Transverse colon (tissue), 4 donors: ENCODE results near the gene EP400. TPM values are rescaled to one million over a fixed set of nuclear protein-coding genes. Genes with fewer than 3 reads are reported as not detected.

Experiments
- DNase-seq: peaks from one replicate; pipeline ENCODE4 v3.0.0-alpha.2; 2019
- H3K27ac ChIP-seq, 4 donors: fragments of 200-600 bp; sonication (generic); 2 replicates each; pipeline ENCODE4 v1.5.1; 2016 to 2018; ENCODE audit warnings: inconsistent platforms in 4 of 4
- H3K27me3 ChIP-seq: fragments of 200-600 bp; sonication (generic); 2 replicates; pipeline ENCODE4 v1.5.1; 2017; ENCODE audit warnings: inconsistent platforms
- H3K36me3 ChIP-seq, 4 donors: fragments of 200-600 bp; sonication (generic); 2 replicates each; pipeline ENCODE4 v1.5.1; 2017 to 2019; ENCODE audit warnings: inconsistent platforms in 4 of 4
- H3K4me1 ChIP-seq, 4 donors: fragments of 200-600 bp; sonication (generic); 2 replicates each; pipeline ENCODE4 v1.5.1; 2017 to 2020; ENCODE audit warnings: inconsistent platforms in 4 of 4
- H3K4me3 ChIP-seq, 4 donors: fragments of 200-600 bp; sonication (generic); 1 replicate in 1 of 4; 2 replicates in 3 of 4; pipeline versions ENCODE4 v1.5.1 to v1.6.1; 2017 to 2019; ENCODE audit warnings: inconsistent platforms in 4 of 4
- H3K9me3 ChIP-seq, 2 donors: fragments of 200-600 bp; sonication (generic); 2 replicates each; pipeline ENCODE4 v1.5.1; 2017 to 2019; ENCODE audit warnings: inconsistent platforms in 2 of 2
- EP300 ChIP-seq: sonication (generic); formaldehyde crosslinking; IDR thresholded peaks from one replicate; pipeline ENCODE4 v1.6.1; 2017; ENCODE audit warnings: antibody characterized with exemption, low read depth
- POLR2A ChIP-seq: fragments of 450-650 bp; IDR thresholded peaks from one replicate; pipeline ENCODE4 v1.6.1; 2016; ENCODE audit warnings: antibody characterized with exemption, mild to moderate bottlenecking, moderate library complexity
- POLR2AphosphoS5 ChIP-seq, 3 donors: sonication (generic); formaldehyde crosslinking; IDR thresholded peaks; one replicate each; pipeline ENCODE4 v1.6.1; 2016; ENCODE audit warnings: antibody characterized with exemption in 3 of 3
- WGBS, 2 donors: methylation state at CpG; one replicate each; pipeline ENCODE4 v1.1.5; 2018; ENCODE audit warnings: low coverage in 1 of 2; 5-methylcytosine and 5-hydroxymethylcytosine counted together
- in situ Hi-C, 4 donors: fragments of 200-750 bp; cut with MboI; loops; one replicate each; pipeline versions ENCODE4 v1.15.0 to v1.15.1; 2017; ENCODE audit warnings: low sequenced_read_pairs in 3 of 4, low pct_ligation_motif_present in 1 of 4, low pct_unique_long_range_greater_than_20kb in 1 of 4
- intact Hi-C: fragments of 100-400 bp; cut with DNase I; formaldehyde crosslinking; loops from one replicate; pipeline ENCODE4 v1.15.1; 2023; ENCODE audit warnings: low total_unique reads
- total RNA-seq, 4 donors: library from RNA; depleted of rRNA; stranded (reverse); fragments of >200 nt; gene quantifications; one replicate each; pipeline ENCODE4 v1.1.0, GENCODE V29; 2016
- TF ChIP-seq, protein P1 (sequence below), 5 experiments: fragments of 200-600 bp in 3 of 5; fragments of 450-650 bp in 2 of 5; sonication (generic) in 3 of 5; IDR thresholded peaks; 1 replicate in 2 of 5; 2 replicates in 3 of 5; pipeline ENCODE4 v1.5.1; 2016 to 2017; ENCODE audit warnings: antibody characterized with exemption in 5 of 5, inconsistent platforms in 3 of 5, mild to moderate bottlenecking in 2 of 5, moderate library complexity in 1 of 5

The EP400 gene
- total RNA-seq, 4 donors from 2014 or later: 25.4 to 67.3 (median 37.5) TPM

DNA sequence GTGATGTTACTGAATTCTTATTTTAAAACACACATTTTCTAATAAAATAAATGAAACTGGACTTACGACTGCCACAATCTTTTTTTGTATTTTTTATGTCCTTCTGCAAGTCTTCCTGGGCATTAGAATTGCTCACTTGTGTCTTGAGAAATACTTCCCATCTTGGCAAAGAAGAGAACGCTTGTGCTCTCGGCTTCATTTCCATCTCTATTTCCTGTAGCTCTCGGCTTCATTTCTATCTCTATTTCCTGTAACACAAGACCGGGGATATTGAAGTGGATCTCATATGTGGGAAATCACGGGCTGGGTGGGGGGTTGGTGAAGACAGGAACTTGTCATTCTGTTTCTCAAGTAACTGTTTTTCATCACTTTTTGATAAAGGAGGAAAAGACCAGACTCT is 77.9 kb downstream of the EP400 start:
- Histone ChIP-seq H3K4me3 (no peak overlapping the region), H3K36me3 (peaks cover 0 to 82% (median 29%) of the 10 kb centered on the region in 4 donors), H3K27me3 (no peaks in the 10 kb centered on the region), H3K4me1 (no peaks in the 10 kb centered on the region), H3K27ac (no peak overlapping the region), H3K9me3 (no peaks in the 10 kb centered on the region)
- DNase-seq: no peak
- intact Hi-C loops: no loop called here
- TF ChIP-seq, protein P1, sequence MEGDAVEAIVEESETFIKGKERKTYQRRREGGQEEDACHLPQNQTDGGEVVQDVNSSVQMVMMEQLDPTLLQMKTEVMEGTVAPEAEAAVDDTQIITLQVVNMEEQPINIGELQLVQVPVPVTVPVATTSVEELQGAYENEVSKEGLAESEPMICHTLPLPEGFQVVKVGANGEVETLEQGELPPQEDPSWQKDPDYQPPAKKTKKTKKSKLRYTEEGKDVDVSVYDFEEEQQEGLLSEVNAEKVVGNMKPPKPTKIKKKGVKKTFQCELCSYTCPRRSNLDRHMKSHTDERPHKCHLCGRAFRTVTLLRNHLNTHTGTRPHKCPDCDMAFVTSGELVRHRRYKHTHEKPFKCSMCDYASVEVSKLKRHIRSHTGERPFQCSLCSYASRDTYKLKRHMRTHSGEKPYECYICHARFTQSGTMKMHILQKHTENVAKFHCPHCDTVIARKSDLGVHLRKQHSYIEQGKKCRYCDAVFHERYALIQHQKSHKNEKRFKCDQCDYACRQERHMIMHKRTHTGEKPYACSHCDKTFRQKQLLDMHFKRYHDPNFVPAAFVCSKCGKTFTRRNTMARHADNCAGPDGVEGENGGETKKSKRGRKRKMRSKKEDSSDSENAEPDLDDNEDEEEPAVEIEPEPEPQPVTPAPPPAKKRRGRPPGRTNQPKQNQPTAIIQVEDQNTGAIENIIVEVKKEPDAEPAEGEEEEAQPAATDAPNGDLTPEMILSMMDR (IDR thresholded peaks at IDR 0.05): no peak
- TF ChIP-seq POLR2AphosphoS5 (IDR thresholded peaks at IDR 0.05): no peak
- TF ChIP-seq POLR2A: no peak
- in situ Hi-C loops: no loop called here
- WGBS, 2 donors: 84 to 90% methylated on average over 6 of the region's 6 CpGs

DNA sequence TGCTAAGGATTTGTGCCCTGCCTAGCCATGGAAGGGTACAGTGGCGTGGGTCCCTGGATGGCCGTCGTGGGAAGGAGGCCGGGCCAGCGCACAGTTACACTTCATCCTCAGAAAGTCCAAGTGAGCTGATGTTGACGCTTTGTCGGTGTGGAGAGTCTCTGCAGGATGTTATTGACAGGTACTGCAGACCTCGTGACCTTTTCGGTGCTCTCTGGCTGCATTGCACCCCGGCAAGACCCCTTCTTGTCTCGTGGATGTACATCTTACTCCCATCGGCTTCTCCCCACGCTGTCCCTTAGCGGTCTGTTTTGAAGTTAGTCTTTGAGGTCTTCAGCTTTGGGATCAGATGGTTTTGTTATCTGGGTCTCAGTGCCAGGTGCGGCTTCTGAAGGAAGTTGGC is 78.4 kb downstream of the EP400 start:
- WGBS, 2 donors: 95 to 96% methylated on average over 9 to 15 of the region's 15 CpGs
- intact Hi-C loops (no loop called here), in situ Hi-C loops (no loop called here)
- no peak overlapping the region for H3K27ac ChIP-seq
- peaks cover 0 to 87% (median 32%) of the 10 kb centered on the region in 4 donors for H3K36me3 ChIP-seq
- H3K9me3 ChIP-seq: no peaks in the 10 kb centered on the region
- no peaks in the 10 kb centered on the region for H3K27me3 ChIP-seq
- no peak overlapping the region for H3K4me3 ChIP-seq
- TF ChIP-seq EP300 (no peak), POLR2AphosphoS5 (IDR thresholded peaks at IDR 0.05) (no peak)
- H3K4me1 ChIP-seq: no peaks in the 10 kb centered on the region
- DNase-seq: no peak

DNA sequence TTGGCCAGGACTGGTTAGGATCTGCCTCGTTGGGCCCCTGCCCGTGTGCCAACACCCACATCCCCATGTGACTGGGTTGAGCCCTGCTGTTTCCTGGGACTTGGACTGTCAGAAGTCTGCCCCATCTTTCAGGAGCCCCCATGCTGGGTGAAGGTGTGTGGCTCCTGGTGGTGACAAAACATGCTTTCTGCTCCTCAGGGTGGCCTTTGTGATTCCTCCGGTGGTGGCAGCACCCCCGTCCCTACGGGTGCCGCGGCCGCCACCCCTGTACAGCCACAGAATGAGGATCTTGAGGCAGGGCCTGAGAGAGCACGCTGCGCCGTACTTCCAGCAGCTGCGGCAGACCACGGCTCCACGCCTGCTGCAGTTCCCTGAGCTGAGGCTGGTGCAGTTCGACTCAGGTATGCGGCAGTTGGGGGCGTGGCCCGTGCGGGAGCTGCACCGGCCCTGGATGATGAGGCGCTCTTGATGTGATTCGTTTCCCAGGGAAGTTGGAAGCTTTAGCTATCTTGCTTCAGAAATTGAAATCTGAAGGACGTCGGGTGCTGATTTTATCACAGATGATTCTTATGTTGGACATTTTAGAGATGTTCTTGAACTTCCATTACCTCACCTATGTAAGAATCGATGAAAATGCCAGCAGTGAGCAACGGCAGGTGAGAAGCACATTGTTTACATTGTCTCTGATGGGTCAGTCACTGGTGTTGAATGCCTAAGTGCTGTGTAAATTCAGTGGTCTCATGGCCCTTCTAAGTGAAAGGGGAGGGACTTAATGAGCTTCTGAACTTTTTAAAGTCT is 80.0 kb downstream of the EP400 start:
- H3K4me3 ChIP-seq: no peak overlapping the region
- no peaks in the 10 kb centered on the region for H3K27me3 ChIP-seq
- WGBS, 2 donors: 90 to 93% methylated on average over 2 to 26 of the region's 26 CpGs
- H3K27ac ChIP-seq: no peak overlapping the region
- intact Hi-C loops: no loop called here
- peaks cover 0 to 86% (median 28%) of the 10 kb centered on the region in 4 donors for H3K36me3 ChIP-seq
- TF ChIP-seq EP300 (no peak), POLR2A (no peak), POLR2AphosphoS5 (IDR thresholded peaks at IDR 0.05) (no peak)
- TF ChIP-seq, protein P1 (IDR thresholded peaks at IDR 0.05): no peak
- DNase-seq: no peak
- no peaks in the 10 kb centered on the region for H3K4me1 ChIP-seq
- H3K9me3 ChIP-seq: no peaks in the 10 kb centered on the region
- in situ Hi-C loops: no loop called here

DNA sequence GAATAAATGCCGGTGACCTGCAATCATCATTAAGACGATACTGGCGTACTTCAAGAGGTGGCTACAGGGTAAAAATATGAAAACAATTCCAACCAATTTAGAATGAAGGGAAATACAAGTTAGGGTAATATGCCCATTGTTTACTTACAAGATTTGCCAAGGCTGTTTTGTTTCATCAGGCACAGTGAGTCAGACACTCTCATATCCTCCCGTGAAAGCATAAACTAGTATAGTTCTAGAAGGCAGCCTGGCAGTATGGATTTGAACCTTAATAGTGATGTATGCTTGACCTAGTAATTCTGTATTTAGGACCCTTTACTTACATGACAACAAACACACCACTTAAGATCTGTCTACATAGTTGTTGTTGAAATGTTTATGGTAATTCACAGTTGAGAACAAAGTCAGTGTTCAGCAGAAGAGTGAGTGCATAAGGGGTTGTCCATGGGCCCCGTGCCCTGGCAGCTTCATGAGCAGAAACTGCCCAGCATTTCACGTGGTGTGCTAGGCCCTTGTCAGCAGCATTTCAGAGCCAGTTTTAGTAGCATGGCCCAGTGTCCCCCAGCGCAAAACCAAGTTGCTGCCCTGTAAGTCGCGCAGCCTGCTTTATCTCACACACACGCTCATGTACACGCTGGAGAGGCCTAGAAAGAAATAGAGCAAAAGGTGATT is 80.8 kb downstream of the EP400 start:
- intact Hi-C loops (no loop called here), in situ Hi-C loops (no loop called here)
- TF ChIP-seq POLR2AphosphoS5 (IDR thresholded peaks at IDR 0.05) (no peak), POLR2A (no peak), EP300 (no peak)
- TF ChIP-seq, protein P1 (IDR thresholded peaks at IDR 0.05): no peak
- Histone ChIP-seq H3K27ac (no peak overlapping the region), H3K27me3 (no peaks in the 10 kb centered on the region), H3K4me3 (no peak overlapping the region), H3K36me3 (peaks cover 0 to 86% (median 27%) of the 10 kb centered on the region in 4 donors), H3K9me3 (no peaks in the 10 kb centered on the region), H3K4me1 (no peaks in the 10 kb centered on the region)
- no peak for DNase-seq
- 95 to 100% methylated on average over 5 to 11 of the region's 11 CpGs for WGBS, 2 donors
